NB4 (cell line): ENCODE measurements around the gene IQGAP2.
"Not testable (repeated sequence)": the region's sequence is repeated elsewhere in the genome, so short reads cannot be mapped to it uniquely, and the experiment has no call there.

ENCODE experiments used
- DNase-seq: peaks from one replicate; pipeline ENCODE4 v3.0.0; 2010; ENCODE audit warnings: low read depth
- H3K4me3 ChIP-seq: one replicate; pipeline ENCODE4 v1.5.1; 2011; ENCODE audit warnings: mild to moderate bottlenecking, low read depth, low read length, moderate library complexity
- MYC ChIP-seq: IDR thresholded peaks from 2 replicates; pipeline ENCODE4 v1.6.1; 2011; ENCODE audit warnings: low read depth, low read length
- POLR2A ChIP-seq: IDR thresholded peaks from 2 replicates; pipeline ENCODE4 v1.6.1; 2011; ENCODE audit warnings: mild to moderate bottlenecking; ENCODE audit not compliant: insufficient read length; ENCODE audit errors: extremely low read depth
- TF ChIP-seq, protein P1 (sequence below): IDR thresholded peaks from 2 replicates; pipeline ENCODE4 v1.6.1; 2011; ENCODE audit warnings: low read depth, low read length
- TF ChIP-seq, protein P2 (sequence below): IDR thresholded peaks from one replicate; pipeline ENCODE4 v1.5.1; 2012; ENCODE audit warnings: low read depth, low read length

IQGAP2 gene

DNA sequence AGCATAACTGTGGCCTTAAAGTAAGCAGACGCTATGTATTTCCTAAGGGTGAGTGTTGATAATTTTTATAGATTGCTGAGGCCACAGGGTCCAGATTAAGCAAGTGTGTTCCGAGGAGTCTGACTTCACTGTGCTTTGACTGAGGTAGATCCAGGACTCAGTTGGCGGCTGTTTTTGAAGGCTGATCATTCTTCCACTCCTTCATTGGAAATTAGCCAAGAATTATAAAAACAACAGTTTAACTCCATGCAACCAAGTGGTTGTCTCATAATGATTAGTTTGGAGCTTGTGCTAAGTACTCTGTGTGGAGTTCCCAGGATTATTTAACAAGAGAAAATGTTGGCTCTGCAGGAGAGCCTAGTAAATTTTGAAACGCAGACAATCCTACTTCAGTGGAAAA is 19.1 kb downstream of the IQGAP2 start:
- TF ChIP-seq, protein P1, sequence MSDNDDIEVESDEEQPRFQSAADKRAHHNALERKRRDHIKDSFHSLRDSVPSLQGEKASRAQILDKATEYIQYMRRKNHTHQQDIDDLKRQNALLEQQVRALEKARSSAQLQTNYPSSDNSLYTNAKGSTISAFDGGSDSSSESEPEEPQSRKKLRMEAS: no peak
- TF ChIP-seq, protein P2, sequence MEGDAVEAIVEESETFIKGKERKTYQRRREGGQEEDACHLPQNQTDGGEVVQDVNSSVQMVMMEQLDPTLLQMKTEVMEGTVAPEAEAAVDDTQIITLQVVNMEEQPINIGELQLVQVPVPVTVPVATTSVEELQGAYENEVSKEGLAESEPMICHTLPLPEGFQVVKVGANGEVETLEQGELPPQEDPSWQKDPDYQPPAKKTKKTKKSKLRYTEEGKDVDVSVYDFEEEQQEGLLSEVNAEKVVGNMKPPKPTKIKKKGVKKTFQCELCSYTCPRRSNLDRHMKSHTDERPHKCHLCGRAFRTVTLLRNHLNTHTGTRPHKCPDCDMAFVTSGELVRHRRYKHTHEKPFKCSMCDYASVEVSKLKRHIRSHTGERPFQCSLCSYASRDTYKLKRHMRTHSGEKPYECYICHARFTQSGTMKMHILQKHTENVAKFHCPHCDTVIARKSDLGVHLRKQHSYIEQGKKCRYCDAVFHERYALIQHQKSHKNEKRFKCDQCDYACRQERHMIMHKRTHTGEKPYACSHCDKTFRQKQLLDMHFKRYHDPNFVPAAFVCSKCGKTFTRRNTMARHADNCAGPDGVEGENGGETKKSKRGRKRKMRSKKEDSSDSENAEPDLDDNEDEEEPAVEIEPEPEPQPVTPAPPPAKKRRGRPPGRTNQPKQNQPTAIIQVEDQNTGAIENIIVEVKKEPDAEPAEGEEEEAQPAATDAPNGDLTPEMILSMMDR: no peak
- TF ChIP-seq POLR2A: no peak
- no peak for TF ChIP-seq MYC
- H3K4me3 ChIP-seq: no peak overlapping the region
- DNase-seq: no peak

DNA sequence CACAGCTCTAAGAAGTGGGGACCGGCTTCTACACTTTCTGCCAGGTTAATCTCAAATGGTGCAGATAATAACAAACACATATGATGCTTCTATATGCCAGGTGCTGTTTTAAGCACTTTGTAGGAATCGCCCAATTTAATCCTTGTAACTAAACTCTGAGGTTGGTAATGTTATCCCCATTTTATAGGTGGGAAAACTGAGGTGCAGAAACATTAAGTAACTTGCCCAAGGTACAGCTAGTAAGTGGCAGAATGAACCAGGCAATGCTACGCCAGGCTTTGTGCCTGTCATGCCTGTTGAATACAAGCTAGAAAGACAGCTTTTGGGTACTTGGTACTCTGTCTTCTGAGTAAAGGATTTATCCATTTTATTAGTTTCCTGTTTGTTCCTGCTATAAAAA is 19.7 kb downstream of the IQGAP2 start:
- no peak overlapping the region for H3K4me3 ChIP-seq
- no peak for DNase-seq
- no peak for TF ChIP-seq POLR2A
- TF ChIP-seq, protein P2: no peak
- TF ChIP-seq, protein P1: no peak
- TF ChIP-seq MYC: no peak

DNA sequence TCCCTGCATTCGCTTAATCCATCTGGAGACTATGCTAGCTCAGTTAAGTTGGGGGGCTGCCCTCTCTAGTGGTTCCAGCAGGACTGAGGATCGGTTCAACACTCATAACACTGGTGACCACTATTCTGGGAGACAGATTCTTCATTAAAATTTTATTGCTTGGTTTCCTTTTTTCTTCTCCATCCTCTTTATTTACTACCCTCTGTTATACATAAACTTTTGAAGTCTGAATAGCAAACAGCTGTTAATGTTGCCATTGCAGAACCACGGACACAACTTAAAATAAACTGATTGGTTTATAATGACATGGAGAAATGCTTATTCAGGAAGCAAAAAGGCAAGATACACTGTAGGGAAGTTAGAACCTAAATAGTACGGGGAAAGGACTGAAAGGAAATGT is 22.1 kb downstream of the IQGAP2 start:
- H3K4me3 ChIP-seq: no peak overlapping the region
- DNase-seq: no peak
- TF ChIP-seq POLR2A (no peak), MYC (no peak)
- TF ChIP-seq, protein P1: no peak
- TF ChIP-seq, protein P2: no peak

DNA sequence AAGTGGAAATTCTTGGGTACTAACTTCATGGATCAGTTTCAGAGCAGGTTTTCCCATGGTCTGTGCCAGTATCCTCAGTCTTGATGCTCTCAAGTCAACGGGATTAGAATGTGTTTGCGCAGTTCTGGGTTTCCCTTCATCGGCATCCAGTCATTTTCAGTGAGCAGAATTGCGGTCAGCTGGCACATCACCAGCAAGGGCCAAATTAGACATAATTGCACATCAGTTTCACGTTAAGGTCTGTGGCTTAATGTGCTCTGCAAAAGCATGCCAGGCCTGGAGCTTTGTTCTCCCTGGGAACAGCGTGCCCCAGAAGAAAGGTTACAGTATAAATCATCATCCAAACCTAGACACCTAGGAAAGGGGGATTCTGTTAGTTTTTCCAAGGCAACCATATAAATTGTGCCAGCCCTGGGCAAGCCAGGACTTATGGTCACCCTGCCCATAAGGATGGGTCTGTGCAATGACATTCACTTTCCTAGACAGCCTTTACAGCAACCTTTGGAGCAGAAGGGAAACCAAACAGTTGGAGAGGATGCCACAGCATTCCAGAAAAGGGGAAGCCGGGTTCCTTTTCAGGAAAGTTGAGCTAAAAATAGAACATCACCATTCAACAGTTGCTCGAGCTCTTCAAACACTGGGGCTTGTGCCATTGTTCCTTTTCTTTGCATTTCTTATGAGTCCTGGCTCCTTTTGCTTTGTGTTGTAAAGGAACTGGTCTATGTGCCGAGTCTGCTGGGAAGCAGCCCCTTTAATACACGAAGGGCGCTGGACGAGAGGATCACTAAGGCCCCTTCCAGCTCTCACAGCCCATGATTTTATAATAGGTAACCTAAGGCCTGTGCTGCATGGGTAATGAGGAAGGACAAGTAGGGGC is 23.1 kb downstream of the IQGAP2 start:
- H3K4me3 ChIP-seq: no peak overlapping the region
- TF ChIP-seq POLR2A: no peak
- TF ChIP-seq, protein P1: no peak
- TF ChIP-seq MYC: no peak
- TF ChIP-seq, protein P2: no peak
- DNase-seq: no peak

DNA sequence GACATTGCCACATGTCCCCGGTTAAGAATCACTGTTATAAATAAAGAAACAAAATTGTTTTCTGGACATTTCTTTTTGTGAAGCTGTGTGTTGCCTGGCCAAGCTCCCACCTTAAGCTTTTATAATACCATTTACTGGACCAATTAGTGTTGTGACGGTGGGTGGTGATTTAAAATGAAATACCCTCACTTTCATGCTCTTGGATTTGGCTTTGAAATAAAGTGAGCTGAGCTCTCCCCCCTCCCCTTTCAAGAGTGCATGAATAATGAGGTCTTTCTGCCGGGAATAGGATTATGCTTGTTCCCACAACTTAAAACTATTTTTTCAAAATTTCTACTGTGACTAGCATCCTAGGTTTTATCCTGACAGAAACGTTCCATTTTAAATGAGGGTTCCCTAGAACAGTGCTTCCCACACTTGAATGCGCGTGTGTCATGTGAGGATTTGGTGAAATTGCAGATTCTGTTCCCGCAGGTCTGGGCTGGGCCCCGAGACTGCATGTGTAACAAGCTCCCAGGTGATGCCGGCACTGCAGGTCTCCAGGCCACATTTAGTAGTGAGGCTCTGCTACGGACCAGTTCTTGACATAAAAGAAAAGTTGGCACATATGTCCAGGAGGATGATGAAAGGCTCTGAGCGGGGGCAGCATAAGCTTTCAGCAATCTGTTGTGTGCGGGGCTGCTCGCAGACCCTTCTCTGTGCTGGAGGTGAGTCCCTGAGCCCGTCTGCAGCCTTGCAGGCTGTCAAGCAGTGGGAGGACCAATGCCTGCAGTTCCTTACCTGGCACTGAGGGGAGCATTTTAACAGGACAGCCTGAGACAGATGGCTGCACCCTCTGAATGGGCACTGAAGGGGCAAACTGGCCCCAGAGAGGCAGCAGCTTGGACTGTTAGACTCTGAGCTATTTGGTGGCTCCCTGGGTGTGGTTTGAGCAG is 24.4 kb downstream of the IQGAP2 start:
- TF ChIP-seq MYC: no peak
- TF ChIP-seq, protein P2: no peak
- TF ChIP-seq, protein P1: no peak
- no peak for TF ChIP-seq POLR2A
- no peak for DNase-seq
- no peak overlapping the region for H3K4me3 ChIP-seq

DNA sequence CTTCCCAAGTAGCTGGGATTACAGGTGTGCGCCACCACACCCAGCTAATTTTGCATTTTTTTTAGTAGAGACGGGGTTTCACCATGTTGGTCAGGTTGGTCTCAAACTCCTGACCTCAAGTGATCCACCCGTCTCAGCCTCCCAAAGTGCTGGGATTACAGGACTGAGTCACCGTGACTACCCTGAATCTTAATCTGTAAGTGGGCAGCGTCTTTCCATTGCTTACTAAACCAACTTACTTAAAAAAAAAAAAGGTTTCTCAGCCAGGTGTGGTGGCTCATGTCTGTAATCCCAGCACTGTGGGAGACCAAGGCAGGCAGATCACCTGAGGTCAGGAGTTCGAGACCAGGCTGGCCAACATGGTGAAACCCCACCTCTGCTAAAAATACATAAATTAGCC is 25.5 kb downstream of the IQGAP2 start:
- not testable (repeated sequence) for DNase-seq

More for the DNA sequence above, 25.5 kb downstream of the IQGAP2 start:
- H3K4me3 ChIP-seq: not testable (repeated sequence)
